Type B pancreatic cell (in vitro differentiated cells): ENCODE measurements around the gene DYNC1I2. TPM values are rescaled to one million over a fixed set of nuclear protein-coding genes. Genes with fewer than 3 reads are reported as not detected.
A peak's percentile ranks its signal among the peaks of the same experiment; 100 is the strongest.

Experiments
- DNase-seq: peaks from one replicate; pipeline ENCODE4 v3.0.0; 2021; ENCODE audit warnings: mixed read lengths; ENCODE audit not compliant: unreplicated experiment; ENCODE audit errors: extremely low spot score
- H3K27ac Mint-ChIP-seq: 2 replicates; pipeline ENCODE4 v1.8.0; 2021; ENCODE audit warnings: mild to moderate bottlenecking, mixed read lengths
- H3K27me3 Mint-ChIP-seq: 2 replicates; pipeline ENCODE4 v1.8.0; 2021; ENCODE audit warnings: mixed read lengths
- H3K36me3 Mint-ChIP-seq: 2 replicates; pipeline ENCODE4 v1.8.0; 2021; ENCODE audit warnings: mixed read lengths
- H3K4me1 Mint-ChIP-seq: one replicate; pipeline ENCODE4 v1.8.0; 2021; ENCODE audit warnings: mixed read lengths; ENCODE audit not compliant: unreplicated experiment
- H3K4me3 Mint-ChIP-seq: 2 replicates; pipeline ENCODE4 v1.8.0; 2021; ENCODE audit warnings: mild to moderate bottlenecking, mixed read lengths
- H3K9me3 Mint-ChIP-seq: 2 replicates; pipeline ENCODE4 v1.8.0; 2021; ENCODE audit warnings: mixed read lengths
- CTCF ChIP-seq: fragments of 200-600 bp; sonication (generic); conservative IDR thresholded peaks from 2 replicates; pipeline ENCODE4 v1.5.0; 2021; ENCODE audit warnings: antibody characterized with exemption, mild to moderate bottlenecking
- total RNA-seq: library from RNA; stranded (reverse); gene quantifications from 2 replicates; pipeline ENCODE4 v1.2.1, GENCODE V29; 2021; ENCODE audit warnings: low replicate concordance

The DYNC1I2 gene
- total RNA-seq, 1 donor from 2014 or later: 115 TPM

- no peaks in the 10 kb centered on the region for H3K4me1 Mint-ChIP-seq
- no peaks in the 10 kb centered on the region for H3K9me3 Mint-ChIP-seq
- no peak for TF ChIP-seq CTCF
- no peak overlapping the region for H3K4me3 Mint-ChIP-seq
- no peak overlapping the region for H3K27ac Mint-ChIP-seq
- peaks cover 12% of the 10 kb centered on the region for H3K27me3 Mint-ChIP-seq
- no peaks in the 10 kb centered on the region for H3K36me3 Mint-ChIP-seq
- DNase-seq: no peak
These were observed 8.7 kb upstream of the DYNC1I2 start for GRCh38 chr2:171678619-171679018.

GRCh38 chr2:171688129-171688465 lies 828 bp downstream of the DYNC1I2 start:
- peaks cover 6% of the 10 kb centered on the region for H3K27me3 Mint-ChIP-seq
- no peak for DNase-seq
- H3K4me1 Mint-ChIP-seq: peaks cover 9% of the 10 kb centered on the region
- H3K27ac Mint-ChIP-seq: peak overlapping the region; percentile 95
- H3K4me3 Mint-ChIP-seq: peak overlapping the region; percentile 91
- H3K9me3 Mint-ChIP-seq: no peaks in the 10 kb centered on the region
- no peak for TF ChIP-seq CTCF
- peaks cover 6% of the 10 kb centered on the region for H3K36me3 Mint-ChIP-seq

GRCh38 chr2:171692331-171692730 lies 5.1 kb downstream of the DYNC1I2 start:
- Mint-ChIP-seq H3K36me3 (peaks cover 25% of the 10 kb centered on the region), H3K9me3 (no peaks in the 10 kb centered on the region), H3K27ac (no peak overlapping the region), H3K27me3 (no peaks in the 10 kb centered on the region), H3K4me3 (no peak overlapping the region), H3K4me1 (peaks cover 9% of the 10 kb centered on the region)
- DNase-seq: no peak
- no peak for TF ChIP-seq CTCF

GRCh38 chr2:171702781-171703556 lies 15.7 kb downstream of the DYNC1I2 start:
- Mint-ChIP-seq H3K4me3 (no peak overlapping the region), H3K4me1 (peaks cover 19% of the 10 kb centered on the region), H3K9me3 (no peaks in the 10 kb centered on the region), H3K27ac (no peak overlapping the region), H3K36me3 (peaks cover 1% of the 10 kb centered on the region), H3K27me3 (no peaks in the 10 kb centered on the region)
- no peak for TF ChIP-seq CTCF
- DNase-seq: no peak

- no peaks in the 10 kb centered on the region for H3K9me3 Mint-ChIP-seq
- no peak for DNase-seq
- H3K36me3 Mint-ChIP-seq: no peaks in the 10 kb centered on the region
- TF ChIP-seq CTCF: peak; percentile 80
- peak overlapping the region; percentile 46 for H3K27ac Mint-ChIP-seq
- no peak overlapping the region for H3K4me3 Mint-ChIP-seq
- peaks cover 19% of the 10 kb centered on the region for H3K4me1 Mint-ChIP-seq
- H3K27me3 Mint-ChIP-seq: no peaks in the 10 kb centered on the region
These were observed 16.5 kb downstream of the DYNC1I2 start for GRCh38 chr2:171703574-171704347.
